Activated B cell treated with CpG ODN at 0.5 μM for 24 hours (primary cell): ENCODE measurements around the gene SPHK2. TPM values are rescaled to one million over a fixed set of nuclear protein-coding genes. Genes with fewer than 3 reads are reported as not detected.

Experiments
- ATAC-seq: fragments of 200-7000 bp; cut with Tn5 transposase; one replicate; pipeline ENCODE4 v1.10.0; 2021; ENCODE audit warnings: low read depth, mild to moderate bottlenecking, moderate library complexity
- CTCF ChIA-PET: fragments of 350-600 bp; sonication (Branson Sonifier 250); formaldehyde crosslinking; loops from one replicate; lab custom pipeline; 2021; ENCODE audit warnings: antibody characterized with exemption; lab: Charles Lee
- POLR2A ChIA-PET: fragments of 350-600 bp; sonication (Branson Sonifier 250); formaldehyde crosslinking; loops from one replicate; lab custom pipeline; 2021; ENCODE audit warnings: antibody characterized with exemption; lab: Charles Lee
- DNase-seq: peaks from one replicate; pipeline ENCODE4 v3.0.0; 2022
- H3K27ac Mint-ChIP-seq: one replicate; pipeline ENCODE4 v1.8.0; 2020; ENCODE audit warnings: mixed read lengths
- H3K27me3 Mint-ChIP-seq: one replicate; pipeline ENCODE4 v1.8.0; 2021; ENCODE audit warnings: mixed read lengths
- H3K36me3 Mint-ChIP-seq: one replicate; pipeline ENCODE4 v1.8.0; 2021; ENCODE audit warnings: low read depth, mixed read lengths
- H3K4me1 Mint-ChIP-seq: one replicate; pipeline ENCODE4 v1.8.0; 2021; ENCODE audit warnings: mixed read lengths
- H3K4me3 Mint-ChIP-seq: one replicate; pipeline ENCODE4 v1.8.0; 2020; ENCODE audit warnings: mild to moderate bottlenecking, mixed read lengths
- H3K9me3 Mint-ChIP-seq: one replicate; pipeline ENCODE4 v1.8.0; 2020; ENCODE audit warnings: mixed read lengths
- intact Hi-C: fragments of 100-400 bp; cut with micrococcal nuclease; formaldehyde crosslinking; loops from one replicate; pipeline ENCODE4 v1.15.1; 2024
- total RNA-seq: library from RNA; stranded (reverse); gene quantifications from 2 replicates; pipeline ENCODE4 v1.2.3, GENCODE V29; 2022
- TF ChIP-seq, protein P1 (sequence below): fragments of 200-600 bp; IDR thresholded peaks from one replicate; pipeline ENCODE4 v1.8.0; 2022; ENCODE audit warnings: antibody characterized with exemption, mild to moderate bottlenecking

SPHK2 gene
- total RNA-seq, 1 donor from 2014 or later = 48.5 TPM

DNA sequence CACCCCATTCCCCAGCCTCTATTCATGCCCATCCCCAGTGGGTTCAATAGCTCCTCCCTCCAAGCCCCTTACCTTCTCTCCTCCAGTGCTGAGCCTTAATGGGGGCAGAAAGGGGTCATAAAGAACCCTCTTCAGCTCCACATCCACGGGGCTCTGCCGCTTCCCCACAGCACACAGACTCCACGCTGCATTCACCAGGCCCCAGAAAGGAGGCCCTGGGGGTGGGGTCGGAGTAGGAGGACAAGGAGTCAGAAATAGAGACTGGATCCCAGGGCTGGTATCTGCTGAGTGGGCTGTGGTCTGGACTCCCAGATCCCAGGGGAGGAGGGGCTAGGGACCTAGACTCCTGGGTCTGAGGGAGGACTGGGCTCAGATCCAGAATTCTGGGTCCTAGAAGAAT lies 25.0 kb downstream of the SPHK2 start:
- ChIA-PET CTCF (interaction anchor here (1.6 to 2.4 kb wide), 5 partner anchors 10 to 198 kb away, joined by 3 to 15 read pairs (median 11); no protein-coding TSS in a partner anchor), POLR2A (interaction anchor here (0.5 to 2.7 kb wide), 6 partner anchors 20 to 1820 kb away, joined by 3 to 30 read pairs (median 4); partner anchors contain the start of genes RPL18, RUVBL2 and SPHK2)
- Mint-ChIP-seq H3K27ac (no peak overlapping the region), H3K27me3 (no peaks in the 10 kb centered on the region), H3K9me3 (no peaks in the 10 kb centered on the region), H3K4me1 (peaks cover 52% of the 10 kb centered on the region), H3K36me3 (peaks cover 2% of the 10 kb centered on the region), H3K4me3 (no peak overlapping the region)
- DNase-seq = no peak
- intact Hi-C loops = no loop called here
- TF ChIP-seq, protein P1, sequence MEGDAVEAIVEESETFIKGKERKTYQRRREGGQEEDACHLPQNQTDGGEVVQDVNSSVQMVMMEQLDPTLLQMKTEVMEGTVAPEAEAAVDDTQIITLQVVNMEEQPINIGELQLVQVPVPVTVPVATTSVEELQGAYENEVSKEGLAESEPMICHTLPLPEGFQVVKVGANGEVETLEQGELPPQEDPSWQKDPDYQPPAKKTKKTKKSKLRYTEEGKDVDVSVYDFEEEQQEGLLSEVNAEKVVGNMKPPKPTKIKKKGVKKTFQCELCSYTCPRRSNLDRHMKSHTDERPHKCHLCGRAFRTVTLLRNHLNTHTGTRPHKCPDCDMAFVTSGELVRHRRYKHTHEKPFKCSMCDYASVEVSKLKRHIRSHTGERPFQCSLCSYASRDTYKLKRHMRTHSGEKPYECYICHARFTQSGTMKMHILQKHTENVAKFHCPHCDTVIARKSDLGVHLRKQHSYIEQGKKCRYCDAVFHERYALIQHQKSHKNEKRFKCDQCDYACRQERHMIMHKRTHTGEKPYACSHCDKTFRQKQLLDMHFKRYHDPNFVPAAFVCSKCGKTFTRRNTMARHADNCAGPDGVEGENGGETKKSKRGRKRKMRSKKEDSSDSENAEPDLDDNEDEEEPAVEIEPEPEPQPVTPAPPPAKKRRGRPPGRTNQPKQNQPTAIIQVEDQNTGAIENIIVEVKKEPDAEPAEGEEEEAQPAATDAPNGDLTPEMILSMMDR = no peak
- no peak for ATAC-seq

DNA sequence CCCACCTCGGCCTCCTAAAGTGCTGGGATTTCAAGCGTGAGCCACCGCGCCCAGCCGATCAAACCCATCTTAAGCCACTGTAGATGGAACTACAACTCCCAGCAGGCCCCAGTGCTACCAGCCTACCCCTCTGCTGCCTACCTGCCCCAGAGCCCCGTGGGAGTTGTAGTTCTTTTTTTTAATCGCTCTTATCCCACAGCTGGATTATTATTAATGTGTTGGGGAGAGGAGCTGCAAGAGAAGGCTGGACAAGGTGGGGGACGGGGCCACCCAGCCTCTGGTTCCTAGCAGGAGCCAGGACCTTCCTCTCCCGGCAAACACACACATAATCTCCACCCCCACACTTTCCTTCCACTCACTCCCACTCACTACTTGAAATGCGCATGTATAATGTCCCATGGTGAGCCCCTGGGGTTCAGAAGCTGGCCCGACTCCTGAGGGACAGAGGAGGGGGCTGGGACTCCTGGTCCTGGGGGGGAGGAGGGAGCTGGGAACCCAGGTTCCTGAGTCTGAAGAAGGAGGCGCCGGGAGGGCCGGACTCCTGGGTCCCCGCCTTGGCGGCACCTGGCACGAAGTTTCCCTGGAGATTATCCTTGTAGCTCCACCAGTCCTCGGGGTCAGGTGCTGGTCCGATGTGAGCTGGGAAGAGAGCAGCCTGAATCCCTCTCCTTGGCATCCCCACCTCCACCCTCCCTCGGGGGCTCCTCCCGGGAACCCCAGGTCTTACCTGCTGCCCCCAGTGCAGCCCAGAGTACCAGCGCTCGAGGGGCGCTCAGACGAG lies 25.7 kb downstream of the SPHK2 start:
- H3K27me3 Mint-ChIP-seq = no peaks in the 10 kb centered on the region
- POLR2A ChIA-PET = interaction anchor here (0.5 to 2.7 kb wide), 19 partner anchors 8 to 1821 kb away, joined by 3 to 44 read pairs (median 5); partner anchors contain the start of genes DBP, FTL, HSD17B14 and PPP1R15A
- intact Hi-C loops = no loop called here
- no peaks in the 10 kb centered on the region for H3K9me3 Mint-ChIP-seq
- peaks cover 52% of the 10 kb centered on the region for H3K4me1 Mint-ChIP-seq
- TF ChIP-seq, protein P1 = no peak
- H3K27ac Mint-ChIP-seq = peak overlapping the region; percentile 92
- CTCF ChIA-PET = interaction anchor here (1.0 to 2.4 kb wide), 10 partner anchors 11 to 469 kb away, joined by 3 to 15 read pairs (median 6); partner anchors contain the start of genes HSD17B14, LIN7B, RPL18 and SPHK2
- peak overlapping the region; percentile 93 for H3K4me3 Mint-ChIP-seq
- peaks cover 2% of the 10 kb centered on the region for H3K36me3 Mint-ChIP-seq
- DNase-seq = peak; percentile 52
- ATAC-seq = peak; percentile 61

GRCh38 chr19:48645620-48646000 lies 26.3 kb downstream of the SPHK2 start:
- TF ChIP-seq, protein P1 = no peak
- intact Hi-C loops = no loop called here
- H3K4me1 Mint-ChIP-seq = peaks cover 51% of the 10 kb centered on the region
- POLR2A ChIA-PET = interaction anchor here (0.6 to 2.7 kb wide), 19 partner anchors 9 to 1262 kb away, joined by 3 to 44 read pairs (median 4); partner anchors contain the start of genes DBP, FTL, HSD17B14 and PPP1R15A
- H3K27ac Mint-ChIP-seq = peak overlapping the region; percentile 92
- no peaks in the 10 kb centered on the region for H3K27me3 Mint-ChIP-seq
- H3K4me3 Mint-ChIP-seq = peak overlapping the region; percentile 93
- DNase-seq (no peak), ATAC-seq (no peak)
- CTCF ChIA-PET = interaction anchor here (1.0 to 2.4 kb wide), 12 partner anchors 8 to 469 kb away, joined by 3 to 15 read pairs (median 5); partner anchors contain the start of genes DBP, HSD17B14, LIN7B and RPL18
- peaks cover 2% of the 10 kb centered on the region for H3K36me3 Mint-ChIP-seq
- no peaks in the 10 kb centered on the region for H3K9me3 Mint-ChIP-seq

DNA sequence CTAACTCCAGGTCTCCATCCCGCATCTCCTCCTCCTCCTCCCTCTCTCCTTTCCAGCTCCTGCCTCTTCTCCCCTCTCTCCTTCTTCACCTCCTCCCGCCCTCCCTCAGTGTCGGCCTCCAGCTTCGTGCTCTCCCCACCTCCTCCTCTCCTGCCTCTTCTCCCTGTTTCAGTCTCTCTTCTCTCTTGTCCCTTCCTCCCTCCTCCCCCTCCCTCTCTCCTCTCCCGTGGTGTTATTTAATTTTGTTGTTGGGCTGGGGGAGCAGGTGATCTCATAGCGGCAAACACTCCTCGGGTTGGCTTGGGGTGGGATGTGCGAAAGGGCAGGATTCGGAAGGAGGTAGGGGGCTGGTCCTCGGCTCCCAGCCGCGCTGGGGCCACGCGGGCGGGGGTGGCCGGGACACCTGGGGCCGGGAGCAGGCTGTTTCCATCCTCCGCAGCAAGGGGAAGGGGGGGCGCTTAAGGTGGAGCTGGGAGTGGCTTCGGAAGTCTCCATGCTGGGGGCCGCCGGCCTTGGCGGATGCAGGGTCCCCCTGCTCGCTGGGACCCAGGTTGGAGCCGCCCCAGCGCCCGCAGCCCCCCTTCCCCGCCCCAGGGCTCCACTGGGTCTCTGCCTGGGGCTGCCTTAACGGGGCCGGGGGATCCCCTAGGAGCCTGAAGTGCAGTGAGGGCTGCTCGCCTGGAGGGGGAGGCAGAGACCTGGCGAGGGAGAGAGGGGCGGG lies 26.9 kb downstream of the SPHK2 start, which contains the start of gene CA11:
Gene CA11 (minus strand): TSS at position 187 of the 721 bp plus-strand sequence. CDS start 555 bp downstream, outside the sequence.
- TF ChIP-seq, protein P1 = no peak
- Mint-ChIP-seq H3K9me3 (no peaks in the 10 kb centered on the region), H3K36me3 (peaks cover 2% of the 10 kb centered on the region)

More for the DNA sequence above, 26.9 kb downstream of the SPHK2 start, which contains the start of gene CA11:
- ChIA-PET CTCF (interaction anchor here (1.0 to 2.4 kb wide), 12 partner anchors 9 to 468 kb away, joined by 3 to 15 read pairs (median 5); partner anchors contain the start of genes DBP, HSD17B14, LIN7B and RPL18), POLR2A (interaction anchor here (0.6 to 2.7 kb wide), 16 partner anchors 9 to 325 kb away, joined by 3 to 44 read pairs (median 4); partner anchors contain the start of genes DBP, FTL, HSD17B14 and RPL18)
- Mint-ChIP-seq H3K4me3 (peak within 1 kb of the TSS; percentile 93), H3K27ac (peak within 1 kb of the TSS; percentile 92), H3K4me1 (peaks cover 50% of the 10 kb centered on the region), H3K27me3 (no peaks in the 10 kb centered on the region)
- peak; percentile 90 for ATAC-seq
- intact Hi-C loops = loop anchor here (1.0 to 2.0 kb wide), 10 partner anchors 8 to 347 kb away; partner anchors contain the start of genes GYS1, RPL18, RUVBL2 and SPHK2
- peak; percentile 91 for DNase-seq
